HG02973 (cell line): Measurements from ENCODE around the gene GIN1.

ENCODE experiments used
- ATAC-seq: cut with Tn5 transposase; IDR thresholded peaks from one replicate; pipeline ENCODE4 v1.9.1; 2021; ENCODE audit warnings: moderate library complexity; ENCODE audit not compliant: unreplicated experiment

GIN1 gene

DNA sequence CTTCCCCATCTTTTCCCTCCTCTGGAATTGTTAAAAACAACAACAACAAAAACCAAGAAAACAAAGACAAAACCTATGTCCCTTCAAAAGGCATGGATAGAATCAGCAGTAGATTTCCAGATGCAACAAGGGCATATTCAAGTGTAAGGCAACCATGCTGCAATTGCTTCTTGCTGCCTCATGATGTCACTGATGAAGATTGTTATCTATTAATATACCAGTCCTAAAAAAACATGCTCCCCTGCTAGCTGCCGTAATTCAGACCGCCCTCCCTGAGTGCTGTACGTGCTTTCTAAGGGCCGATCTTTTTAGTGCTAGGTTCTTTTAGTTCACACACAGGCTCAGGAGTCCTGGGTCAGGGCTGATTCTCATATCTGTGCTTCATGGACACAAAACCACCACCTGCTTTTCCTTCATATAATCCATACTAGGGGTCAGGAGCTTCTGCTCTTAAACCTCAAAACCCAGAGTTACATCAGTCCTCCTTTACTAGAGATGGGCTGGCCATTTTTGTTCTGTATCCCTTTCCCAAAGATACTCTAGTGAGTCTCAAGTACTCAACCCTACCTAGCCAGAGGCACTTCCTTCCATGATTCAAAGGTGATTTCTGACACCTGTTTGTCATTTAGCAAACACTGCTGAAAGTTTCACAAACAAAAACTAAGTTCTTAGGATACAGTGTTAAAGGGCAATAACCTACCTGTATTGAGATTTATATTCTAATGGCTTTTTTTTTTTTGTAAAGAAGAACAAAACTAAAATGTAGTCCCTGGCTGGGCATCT lies 82.1 kb downstream of the GIN1 start:
- no peak for ATAC-seq

DNA sequence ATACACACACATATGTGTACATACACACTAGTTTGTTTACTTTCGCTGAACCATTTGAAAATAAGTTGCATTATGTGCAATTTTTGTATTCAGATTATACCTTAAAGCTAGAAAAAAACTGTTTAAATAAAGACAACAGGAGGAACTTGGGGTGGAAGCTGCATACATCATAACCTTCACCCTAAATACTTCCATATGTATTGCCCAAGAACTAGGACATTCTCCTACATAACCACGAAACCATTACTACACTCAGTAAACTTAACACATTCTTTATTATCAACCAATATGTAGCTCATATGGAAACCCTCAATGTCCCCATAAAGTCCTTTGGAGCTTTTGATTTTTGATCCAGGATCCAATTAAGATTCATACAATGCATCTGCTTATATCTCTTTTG lies 83.3 kb downstream of the GIN1 start:
- no peak for ATAC-seq
